Spleen (tissue), 11 donors: Measurements from ENCODE around the gene PRTG. TPM values are rescaled to one million over a fixed set of nuclear protein-coding genes. Genes with fewer than 3 reads are reported as not detected.

Source experiments
- DNase-seq: peaks from one replicate; pipeline ENCODE4 v3.0.0-alpha.2; 2020
- H3K27ac ChIP-seq, 8 donors: fragments of 200-600 bp; sonication (generic) in 7 of 8; 1 replicate in 4 of 8; 2 replicates in 4 of 8; pipeline versions ENCODE4 v1.5.0 to v1.8.0; 2016 to 2021; ENCODE audit warnings: inconsistent platforms in 4 of 8, mild to moderate bottlenecking in 4 of 8, moderate library complexity in 1 of 8
- H3K27me3 ChIP-seq, 7 donors: fragments of 200-600 bp; sonication (generic) in 6 of 7; replicated peaks in 1 of 7; 1 replicate in 4 of 7; 2 replicates in 3 of 7; pipeline versions ENCODE4 v1.5.0 to v1.8.0; 2016 to 2021; ENCODE audit warnings: inconsistent platforms in 3 of 7, mild to moderate bottlenecking in 1 of 7
- H3K36me3 ChIP-seq, 6 donors: fragments of 200-600 bp; sonication (generic) in 5 of 6; 1 replicate in 4 of 6; 2 replicates in 2 of 6; pipeline versions ENCODE4 v1.5.0 to v1.8.0; 2016 to 2021; ENCODE audit warnings: inconsistent platforms in 2 of 6
- H3K4me1 ChIP-seq, 6 donors: fragments of 200-600 bp; sonication (generic) in 5 of 6; 1 replicate in 3 of 6; 2 replicates in 3 of 6; pipeline versions ENCODE4 v1.5.0 to v1.8.0; 2016 to 2021; ENCODE audit warnings: inconsistent platforms in 3 of 6
- H3K4me3 ChIP-seq, 8 donors: fragments of 200-600 bp; sonication (generic) in 7 of 8; 1 replicate in 4 of 8; 2 replicates in 4 of 8; pipeline versions ENCODE4 v1.5.0 to v1.8.0; 2016 to 2021; ENCODE audit warnings: inconsistent platforms in 4 of 8, mild to moderate bottlenecking in 4 of 8, moderate library complexity in 2 of 8
- H3K9me3 ChIP-seq, 8 donors: fragments of 200-600 bp; sonication (generic) in 7 of 8; 1 replicate in 4 of 8; 2 replicates in 4 of 8; pipeline versions ENCODE4 v1.5.0 to v1.8.0; 2016 to 2021; ENCODE audit warnings: inconsistent platforms in 4 of 8
- POLR2A ChIP-seq, 3 donors: fragments of 450-650 bp; IDR thresholded peaks; one replicate each; pipeline ENCODE4 v1.5.1; 2017; ENCODE audit warnings: antibody characterized with exemption in 3 of 3, mild to moderate bottlenecking in 1 of 3
- POLR2AphosphoS5 ChIP-seq, 3 donors: sonication (generic); formaldehyde crosslinking; IDR thresholded peaks; one replicate each; pipeline ENCODE4 v1.5.1; 2017; ENCODE audit warnings: antibody characterized with exemption in 3 of 3
- WGBS, 5 donors: extraction: QIAGEN DNeasy Blood & Tissue Kit in 3 of 5; methylation state at CpG; one replicate each; pipeline versions ENCODE4 v1.1.5 to v1.1.7; 2013 to 2018; 5-methylcytosine and 5-hydroxymethylcytosine counted together
- intact Hi-C: fragments of 100-400 bp; cut with DNase I; formaldehyde crosslinking; loops from one replicate; pipeline ENCODE4 v1.15.0; 2023; ENCODE audit warnings: low total_unique reads
- polyA plus RNA-seq, 3 donors: library from polyadenylated mRNA; stranded (reverse); fragments of 200-250 nt; gene quantifications; one replicate each; pipeline ENCODE4 v1.2.1, GENCODE V29; 2013
- total RNA-seq, 7 donors: library from RNA; depleted of rRNA in 3 of 7; stranded (reverse); fragments of >200 nt in 3 of 7; fragmentation: NEBNext Ultra II Directional in 4 of 7; extraction: Animal tissue kit (Norgen Biotek cat#: 25700) in 4 of 7; gene quantifications; one replicate each; pipeline versions ENCODE4 v1.1.0 to v1.2.1, GENCODE V29; 2016 to 2021
- TF ChIP-seq, protein P1 (sequence below), 11 experiments: fragments of 200-600 bp in 7 of 11; fragments of 450-650 bp in 4 of 11; sonication (generic) in 4 of 11; IDR thresholded peaks in 8 of 11; conservative IDR thresholded peaks in 3 of 11; 1 replicate in 7 of 11; 2 replicates in 4 of 11; pipeline versions ENCODE4 v1.4.0 to v1.8.0; 2016 to 2021; ENCODE audit warnings: antibody characterized with exemption in 11 of 11, inconsistent platforms in 4 of 11, mild to moderate bottlenecking in 1 of 11
- donor health status: healthy with polysubstance abuse.
- donor health status: DM: no; HTN: no; CAD: no; lungs with moderate emphysema.
- donor health status: DM: no; HTN: no; CAD: no.
- donor health status: Bipolar disorder and iron deficiency.
- donor health status: healthy.
- donor health status: DM: no; HTN: no; CAD: no.
- donor health status: DM: yes; HTN: yes; CAD: no.

PRTG gene
- total and polyA plus RNA-seq, 10 donors = 0.02 to 1.4 (median 0.49) TPM

DNA sequence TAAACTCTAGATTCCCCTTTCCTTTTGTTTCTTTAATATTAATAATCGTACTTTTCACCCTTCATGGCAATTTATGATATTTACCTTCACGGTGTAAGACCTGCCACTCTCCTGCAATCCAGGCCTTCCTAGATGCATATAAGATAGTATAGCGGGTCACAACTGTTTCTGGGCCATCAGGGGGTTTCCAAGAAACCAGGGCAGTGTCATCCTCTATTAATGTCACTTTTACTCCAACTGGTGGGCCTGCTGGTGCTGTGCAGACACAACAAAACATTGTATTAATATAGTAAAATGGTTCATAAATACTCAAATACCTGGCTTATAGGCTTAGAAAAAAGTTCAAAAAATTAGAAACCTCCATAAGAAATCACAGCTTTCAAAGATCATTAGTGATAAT, 105.9 kb downstream of the PRTG start:
- intact Hi-C loops = no loop called here

DNA sequence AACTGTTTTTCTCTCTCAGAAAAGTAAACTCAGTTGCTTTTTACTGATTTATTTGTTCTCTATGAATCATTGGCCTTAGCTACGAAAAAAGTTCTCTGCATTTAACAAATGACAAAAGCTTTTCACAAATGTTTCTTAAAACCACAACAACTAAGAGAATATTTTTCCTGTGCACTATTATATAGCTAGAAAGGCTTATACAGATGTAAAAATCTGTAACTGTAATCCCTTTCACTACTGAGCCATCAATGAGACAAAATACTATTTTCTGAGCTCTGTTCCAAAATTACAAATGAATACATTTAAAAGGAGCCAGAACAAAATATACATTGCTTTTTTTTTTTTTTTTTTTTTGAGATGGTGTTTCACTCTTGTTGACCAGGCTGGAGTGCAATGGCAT, 109.2 kb downstream of the PRTG start:
- no peak overlapping the region for H3K27ac ChIP-seq
- no peaks in the 10 kb centered on the region for H3K9me3 ChIP-seq
- H3K4me1 ChIP-seq = no peaks in the 10 kb centered on the region
- WGBS, 5 donors = 83 to 98% (median 88%) methylated on average over 1 of the region's 1 CpG
- intact Hi-C loops = no loop called here
- TF ChIP-seq POLR2A (IDR thresholded peaks at IDR 0.05) = no peak
- TF ChIP-seq, protein P1, sequence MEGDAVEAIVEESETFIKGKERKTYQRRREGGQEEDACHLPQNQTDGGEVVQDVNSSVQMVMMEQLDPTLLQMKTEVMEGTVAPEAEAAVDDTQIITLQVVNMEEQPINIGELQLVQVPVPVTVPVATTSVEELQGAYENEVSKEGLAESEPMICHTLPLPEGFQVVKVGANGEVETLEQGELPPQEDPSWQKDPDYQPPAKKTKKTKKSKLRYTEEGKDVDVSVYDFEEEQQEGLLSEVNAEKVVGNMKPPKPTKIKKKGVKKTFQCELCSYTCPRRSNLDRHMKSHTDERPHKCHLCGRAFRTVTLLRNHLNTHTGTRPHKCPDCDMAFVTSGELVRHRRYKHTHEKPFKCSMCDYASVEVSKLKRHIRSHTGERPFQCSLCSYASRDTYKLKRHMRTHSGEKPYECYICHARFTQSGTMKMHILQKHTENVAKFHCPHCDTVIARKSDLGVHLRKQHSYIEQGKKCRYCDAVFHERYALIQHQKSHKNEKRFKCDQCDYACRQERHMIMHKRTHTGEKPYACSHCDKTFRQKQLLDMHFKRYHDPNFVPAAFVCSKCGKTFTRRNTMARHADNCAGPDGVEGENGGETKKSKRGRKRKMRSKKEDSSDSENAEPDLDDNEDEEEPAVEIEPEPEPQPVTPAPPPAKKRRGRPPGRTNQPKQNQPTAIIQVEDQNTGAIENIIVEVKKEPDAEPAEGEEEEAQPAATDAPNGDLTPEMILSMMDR (IDR thresholded peaks at IDR 0.05 in 8 of 11, conservative IDR thresholded peaks at IDR 0.05 in 3 of 11) = no peak
- TF ChIP-seq POLR2AphosphoS5 (IDR thresholded peaks at IDR 0.05) = no peak
- no peaks in the 10 kb centered on the region for H3K27me3 ChIP-seq
- no peaks in the 10 kb centered on the region for H3K36me3 ChIP-seq
- H3K4me3 ChIP-seq = no peak overlapping the region
- no peak for DNase-seq

More for the DNA sequence above, 105.9 kb downstream of the PRTG start:
- Histone ChIP-seq H3K9me3 (no peaks in the 10 kb centered on the region), H3K27ac (no peak overlapping the region), H3K4me1 (no peaks in the 10 kb centered on the region), H3K36me3 (no peaks in the 10 kb centered on the region), H3K27me3 (no peaks in the 10 kb centered on the region), H3K4me3 (no peak overlapping the region)
- TF ChIP-seq POLR2AphosphoS5 (IDR thresholded peaks at IDR 0.05) = no peak
- TF ChIP-seq, protein P1 (IDR thresholded peaks at IDR 0.05 in 8 of 11, conservative IDR thresholded peaks at IDR 0.05 in 3 of 11) = no peak
- no peak for TF ChIP-seq POLR2A (IDR thresholded peaks at IDR 0.05)
- 86 to 97% (median 90%) methylated on average over 3 of the region's 3 CpGs for WGBS, 5 donors
- DNase-seq = no peak

DNA sequence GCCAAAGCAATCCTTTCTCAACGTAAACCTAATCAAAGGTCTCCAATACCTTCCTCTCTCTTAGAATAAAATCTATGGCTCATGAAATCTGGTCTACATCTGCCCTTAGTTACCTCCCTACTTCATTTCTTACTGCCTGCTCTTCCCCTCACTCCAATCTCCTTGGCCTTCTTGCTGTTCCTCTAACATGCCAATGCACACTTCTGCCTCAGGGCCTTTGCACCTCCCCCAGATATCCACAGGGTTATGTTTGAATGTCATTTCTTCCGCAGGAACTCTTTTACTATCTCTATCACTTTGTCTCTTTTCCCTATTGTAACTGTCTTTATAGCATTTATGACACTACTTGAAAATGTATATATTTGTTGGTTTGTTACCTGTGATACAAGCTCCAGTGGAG, 110.5 kb downstream of the PRTG start:
- H3K27me3 ChIP-seq = no peaks in the 10 kb centered on the region
- no peaks in the 10 kb centered on the region for H3K9me3 ChIP-seq
- no peaks in the 10 kb centered on the region for H3K36me3 ChIP-seq
- DNase-seq = no peak
- H3K27ac ChIP-seq = no peak overlapping the region
- TF ChIP-seq, protein P1 (IDR thresholded peaks at IDR 0.05 in 8 of 11, conservative IDR thresholded peaks at IDR 0.05 in 3 of 11) = no peak
- TF ChIP-seq POLR2A (IDR thresholded peaks at IDR 0.05) = no peak
- TF ChIP-seq POLR2AphosphoS5 (IDR thresholded peaks at IDR 0.05) = no peak
- no peaks in the 10 kb centered on the region for H3K4me1 ChIP-seq
- intact Hi-C loops = no loop called here
- H3K4me3 ChIP-seq = no peak overlapping the region
- WGBS, 5 donors = 89 to 96% (median 92%) methylated on average over 2 of the region's 2 CpGs

DNA sequence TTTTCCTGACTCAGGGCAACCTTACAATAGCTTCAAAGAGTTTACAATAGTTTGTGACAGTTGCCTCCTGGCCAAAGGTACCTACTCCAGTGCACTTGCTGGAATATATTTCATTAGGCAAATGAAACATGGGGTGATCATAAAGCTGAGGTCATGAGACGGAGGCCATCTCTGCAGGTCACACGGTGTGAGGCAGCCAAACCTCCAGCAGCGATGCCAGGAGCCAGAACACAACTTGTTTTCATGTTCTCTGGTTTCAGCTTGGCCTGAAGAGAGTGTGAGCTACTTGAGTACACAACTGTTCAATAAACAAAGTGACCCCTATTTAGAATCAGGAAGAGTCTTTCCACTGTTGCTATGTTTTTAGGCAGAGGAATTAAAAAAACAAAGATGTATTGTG, 112.1 kb downstream of the PRTG start:
- TF ChIP-seq POLR2A (IDR thresholded peaks at IDR 0.05) = no peak
- TF ChIP-seq POLR2AphosphoS5 (IDR thresholded peaks at IDR 0.05) = no peak
- TF ChIP-seq, protein P1 (IDR thresholded peaks at IDR 0.05 in 8 of 11, conservative IDR thresholded peaks at IDR 0.05 in 3 of 11) = no peak
- no peak for DNase-seq
- Histone ChIP-seq H3K36me3 (no peaks in the 10 kb centered on the region), H3K4me1 (no peaks in the 10 kb centered on the region), H3K4me3 (no peak overlapping the region), H3K27ac (no peak overlapping the region), H3K27me3 (no peaks in the 10 kb centered on the region), H3K9me3 (no peaks in the 10 kb centered on the region)
- intact Hi-C loops = no loop called here
- 78 to 99% (median 91%) methylated on average over 3 of the region's 3 CpGs for WGBS, 5 donors
